Esophagus (tissue), 2 donors: ENCODE results near the gene MTHFD2L. TPM values are rescaled to one million over a fixed set of nuclear protein-coding genes. Genes with fewer than 3 reads are reported as not detected.
A peak's percentile ranks its signal among the peaks of the same experiment; 100 is the strongest.

ENCODE experiments used
- H3K27ac ChIP-seq, 2 donors: one replicate each; pipeline ENCODE4 v1.5.1; 2013; ENCODE audit warnings: low read depth in 2 of 2, mild to moderate bottlenecking in 2 of 2, inconsistent platforms in 1 of 2, low read length in 1 of 2, moderate library complexity in 1 of 2
- H3K27me3 ChIP-seq, 2 donors: one replicate each; pipeline ENCODE4 v1.6.1; 2013; ENCODE audit warnings: low read length in 2 of 2, control low read depth in 1 of 2, mild to moderate bottlenecking in 1 of 2; ENCODE audit not compliant: insufficient read depth in 2 of 2, control insufficient read depth in 1 of 2
- H3K36me3 ChIP-seq, 2 donors: one replicate each; pipeline ENCODE4 v1.6.1; 2013; ENCODE audit warnings: low read length in 1 of 2; ENCODE audit not compliant: control insufficient read depth in 2 of 2, insufficient read depth in 2 of 2
- H3K4me1 ChIP-seq, 2 donors: one replicate each; pipeline ENCODE4 v1.6.1; 2013; ENCODE audit warnings: low read length in 1 of 2; ENCODE audit not compliant: control insufficient read depth in 2 of 2, insufficient read depth in 2 of 2
- H3K4me3 ChIP-seq, 2 donors: one replicate each; pipeline ENCODE4 v1.5.1; 2013; ENCODE audit warnings: low read length in 2 of 2, mild to moderate bottlenecking in 2 of 2, low read depth in 1 of 2, moderate library complexity in 1 of 2
- H3K9me3 ChIP-seq, 2 donors: one replicate each; pipeline ENCODE4 v1.6.1; 2013; ENCODE audit warnings: mild to moderate bottlenecking in 2 of 2, low read depth in 1 of 2, low read length in 1 of 2, moderate library complexity in 1 of 2; ENCODE audit not compliant: control insufficient read depth in 2 of 2, insufficient read depth in 1 of 2
- WGBS, 2 donors: extraction: QIAGEN DNeasy Blood & Tissue Kit; methylation state at CpG; one replicate each; pipeline ENCODE4 v1.1.7; 2013; 5-methylcytosine and 5-hydroxymethylcytosine counted together
- polyA plus RNA-seq, 2 donors: library from polyadenylated mRNA; stranded (reverse); fragments of 200-250 nt; gene quantifications; one replicate each; pipeline ENCODE4 v1.2.3, GENCODE V29; 2013
- donor health status: healthy with polysubstance abuse.
- donor health status: Bipolar disorder and iron deficiency.

The MTHFD2L gene
- polyA plus RNA-seq, 2 donors: 5.9 to 6.2 TPM

DNA sequence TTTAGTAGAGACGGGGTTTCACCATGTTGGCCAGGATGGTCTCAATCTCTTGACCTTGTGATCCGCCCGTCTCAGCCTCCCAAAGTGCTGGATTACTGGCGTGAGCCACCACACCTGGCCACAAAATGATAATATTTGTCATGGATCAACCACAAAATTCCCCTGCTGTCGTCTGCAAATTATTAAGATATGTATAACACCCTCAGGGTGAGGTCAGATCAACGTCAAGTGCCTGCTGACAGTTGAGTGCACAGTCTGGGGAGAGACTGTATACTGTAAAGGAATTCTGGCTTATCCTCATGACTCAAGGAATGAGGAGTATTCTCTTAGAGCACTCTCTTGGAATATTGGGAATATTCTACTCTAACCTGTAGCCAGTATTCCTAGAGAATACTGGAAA, 161.6 kb downstream of the MTHFD2L start:
- Histone ChIP-seq H3K36me3 (no peaks in the 10 kb centered on the region), H3K27ac (no peak overlapping the region), H3K4me3 (no peak overlapping the region), H3K27me3 (no peaks in the 10 kb centered on the region), H3K4me1 (peaks cover 0 to 3% of the 10 kb centered on the region in 2 donors), H3K9me3 (no peaks in the 10 kb centered on the region)
- 66 to 68% methylated on average over 6 of the region's 6 CpGs for WGBS, 2 donors

DNA sequence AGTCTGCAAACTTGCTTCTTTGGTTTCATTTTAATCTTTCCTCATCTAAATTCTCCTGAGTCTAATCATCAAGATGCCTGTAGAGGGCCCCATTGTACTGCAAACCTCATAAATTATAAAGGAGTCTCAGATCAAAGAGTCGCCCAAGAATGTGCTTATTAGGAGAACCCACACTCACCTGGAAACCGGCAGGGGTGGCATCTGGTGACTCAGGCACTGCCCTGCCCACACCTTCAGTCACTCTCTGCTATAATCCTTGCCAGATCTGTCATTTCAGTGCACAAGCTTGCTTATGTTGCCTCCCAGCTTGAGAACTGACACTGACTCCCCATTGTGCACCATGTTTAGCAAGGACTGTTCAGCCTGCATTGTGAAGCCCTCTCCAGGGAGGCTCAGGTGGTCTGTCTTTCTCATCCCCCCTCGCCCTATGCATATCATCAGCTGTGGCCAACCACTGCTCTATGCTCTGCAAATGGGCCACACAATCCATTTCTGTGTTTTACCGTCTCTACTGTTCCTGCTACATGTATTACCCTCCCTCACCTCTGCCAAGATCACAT, 162.7 kb downstream of the MTHFD2L start:
- no peaks in the 10 kb centered on the region for H3K36me3 ChIP-seq
- H3K27me3 ChIP-seq: no peaks in the 10 kb centered on the region
- H3K4me1 ChIP-seq: peaks cover 0 to 3% of the 10 kb centered on the region in 2 donors
- no peak overlapping the region for H3K4me3 ChIP-seq
- peak overlapping the region; percentile 78 to 82 for H3K27ac ChIP-seq
- WGBS, 2 donors: 43 to 48% methylated on average over 4 of the region's 4 CpGs
- H3K9me3 ChIP-seq: no peaks in the 10 kb centered on the region

DNA sequence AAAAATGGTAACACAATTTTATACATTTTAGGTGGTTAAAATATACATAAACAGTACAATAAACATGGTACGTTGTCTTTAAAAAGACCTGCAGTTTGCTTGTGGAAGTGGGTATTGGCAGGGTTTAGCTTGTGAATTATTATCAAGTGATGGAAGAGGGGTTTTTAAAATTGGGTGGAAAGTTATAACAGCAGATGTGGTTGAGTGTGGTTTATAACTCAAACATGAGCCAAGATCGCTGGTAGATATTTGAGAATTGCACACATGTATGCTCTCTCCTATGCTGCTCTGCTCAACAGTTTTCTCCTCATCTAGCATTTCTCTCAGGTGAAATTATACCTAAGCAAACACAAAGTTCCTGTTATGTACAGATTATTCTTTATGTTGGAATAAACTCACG, 164.4 kb downstream of the MTHFD2L start:
- WGBS, 2 donors: 74 to 87% methylated on average over 3 of the region's 3 CpGs
- H3K4me1 ChIP-seq: peaks cover 0 to 3% of the 10 kb centered on the region in 2 donors
- H3K36me3 ChIP-seq: no peaks in the 10 kb centered on the region
- H3K9me3 ChIP-seq: no peaks in the 10 kb centered on the region
- H3K27me3 ChIP-seq: no peaks in the 10 kb centered on the region
- no peak overlapping the region for H3K27ac ChIP-seq
- no peak overlapping the region for H3K4me3 ChIP-seq

DNA sequence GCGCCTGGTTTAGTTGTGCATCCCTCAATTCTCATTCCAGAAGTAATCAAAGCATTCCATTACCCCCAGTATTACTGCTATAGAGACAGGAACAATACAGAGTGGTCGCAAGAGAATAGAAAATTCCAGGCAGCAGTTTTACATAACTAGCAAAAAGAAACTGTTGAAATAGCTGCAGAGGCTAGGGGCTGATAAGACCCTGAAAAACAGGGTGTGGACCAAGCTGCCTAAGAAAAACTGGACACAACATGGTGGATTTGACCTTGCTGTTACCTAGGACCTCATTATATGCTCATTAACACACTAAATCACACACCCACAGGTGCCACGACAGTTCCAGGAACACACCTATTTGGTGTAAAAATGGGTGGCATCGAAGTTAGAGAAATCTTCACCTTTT, 165.7 kb downstream of the MTHFD2L start:
- Histone ChIP-seq H3K4me1 (peaks cover 0 to 3% of the 10 kb centered on the region in 2 donors), H3K4me3 (no peak overlapping the region), H3K36me3 (no peaks in the 10 kb centered on the region), H3K9me3 (no peaks in the 10 kb centered on the region), H3K27ac (no peak overlapping the region), H3K27me3 (no peaks in the 10 kb centered on the region)
- 84 to 90% methylated on average over 4 of the region's 4 CpGs for WGBS, 2 donors

DNA sequence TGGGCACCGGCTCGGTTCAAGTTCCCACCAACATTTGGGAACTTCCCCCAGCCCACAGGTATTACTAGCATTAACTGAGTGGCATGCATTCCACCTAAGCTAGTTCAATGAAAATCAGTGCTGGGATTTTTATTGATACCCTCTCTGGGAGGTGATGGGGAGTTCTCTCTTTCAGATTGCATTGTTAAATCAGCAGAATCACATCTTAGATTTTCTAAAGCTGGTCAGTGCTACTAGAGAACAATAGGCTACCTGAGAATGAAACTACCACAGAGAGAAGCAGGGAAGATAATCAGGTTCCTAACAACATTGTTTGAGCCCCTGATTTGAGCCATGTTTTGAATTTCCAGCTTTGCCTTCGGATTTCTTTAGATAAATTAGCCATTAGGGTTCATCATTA, 166.3 kb downstream of the MTHFD2L start:
- WGBS, 2 donors: 74 to 78% methylated on average over 3 of the region's 3 CpGs
- peaks cover 0 to 3% of the 10 kb centered on the region in 2 donors for H3K4me1 ChIP-seq
- H3K27me3 ChIP-seq: no peaks in the 10 kb centered on the region
- no peak overlapping the region for H3K4me3 ChIP-seq
- H3K27ac ChIP-seq: no peak overlapping the region
- no peaks in the 10 kb centered on the region for H3K9me3 ChIP-seq
- no peaks in the 10 kb centered on the region for H3K36me3 ChIP-seq

DNA sequence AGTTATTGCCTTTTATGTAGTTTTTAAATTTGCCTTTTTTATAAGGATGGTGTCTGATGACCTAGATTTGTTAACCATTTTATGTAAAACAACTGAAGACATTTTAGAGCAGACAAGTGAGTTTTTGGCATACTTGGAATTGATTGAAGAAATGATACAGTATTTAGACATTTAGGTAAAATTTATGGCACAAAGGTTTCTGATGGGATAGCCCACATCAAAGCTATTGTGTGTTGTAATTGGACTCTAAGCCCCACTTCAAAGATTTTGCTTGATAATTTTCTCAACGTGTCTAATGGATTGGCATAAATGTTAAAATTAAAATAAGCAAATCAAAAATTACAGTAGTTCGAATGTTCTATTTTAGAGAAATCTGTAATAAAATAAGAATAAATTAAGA, 168.0 kb downstream of the MTHFD2L start:
- WGBS, 2 donors: 74 to 86% methylated on average over 2 of the region's 2 CpGs
- no peak overlapping the region for H3K4me3 ChIP-seq
- no peaks in the 10 kb centered on the region for H3K36me3 ChIP-seq
- no peaks in the 10 kb centered on the region for H3K27me3 ChIP-seq
- H3K4me1 ChIP-seq: no peaks in the 10 kb centered on the region
- H3K9me3 ChIP-seq: no peaks in the 10 kb centered on the region
- H3K27ac ChIP-seq: no peak overlapping the region

DNA sequence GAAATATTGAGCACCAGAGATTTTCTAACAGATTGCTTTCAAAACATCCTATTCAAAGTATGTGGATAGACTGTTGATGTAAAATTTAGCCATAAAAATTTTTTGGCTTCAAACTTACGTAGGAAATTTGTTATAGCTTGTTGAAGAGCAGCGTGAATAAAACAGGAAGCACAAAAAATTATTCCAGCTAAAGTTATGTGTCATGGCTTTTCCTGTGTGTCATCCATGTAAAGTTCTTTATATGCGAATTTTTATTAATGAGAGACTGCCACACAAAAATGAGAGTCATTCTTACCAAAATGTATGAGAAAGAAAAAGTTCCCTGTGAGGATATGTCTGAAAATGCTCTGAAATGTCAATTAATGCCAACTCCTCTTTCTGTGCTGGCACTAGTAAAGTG, 169.8 kb downstream of the MTHFD2L start:
- no peaks in the 10 kb centered on the region for H3K27me3 ChIP-seq
- no peaks in the 10 kb centered on the region for H3K4me1 ChIP-seq
- 32 to 47% methylated on average over 3 of the region's 3 CpGs for WGBS, 2 donors
- H3K27ac ChIP-seq: no peak overlapping the region
- no peaks in the 10 kb centered on the region for H3K9me3 ChIP-seq
- H3K4me3 ChIP-seq: no peak overlapping the region
- H3K36me3 ChIP-seq: no peaks in the 10 kb centered on the region

DNA sequence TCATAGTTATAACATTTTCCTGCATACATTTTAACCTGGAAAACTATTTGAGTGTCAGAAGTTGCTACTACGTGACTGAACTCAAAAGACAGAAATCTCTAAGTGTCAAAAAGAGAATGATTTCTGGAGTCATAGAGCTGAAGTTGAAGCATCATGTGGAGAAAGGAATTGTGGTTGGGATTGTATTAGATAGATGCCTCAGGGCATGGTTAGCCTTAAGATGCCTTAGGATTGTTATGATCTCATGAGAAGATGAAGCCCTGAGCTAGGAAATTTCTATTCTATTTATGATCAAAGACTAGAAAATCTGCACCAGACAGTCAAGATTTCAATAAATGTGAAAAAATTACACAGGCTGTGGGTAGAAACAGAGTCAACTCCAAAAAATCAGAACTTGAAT, 170.6 kb downstream of the MTHFD2L start:
- H3K27ac ChIP-seq: no peak overlapping the region
- H3K36me3 ChIP-seq: no peaks in the 10 kb centered on the region
- H3K4me3 ChIP-seq: no peak overlapping the region
- H3K9me3 ChIP-seq: no peaks in the 10 kb centered on the region
- 81 to 91% methylated on average over 1 of the region's 1 CpG for WGBS, 2 donors
- H3K27me3 ChIP-seq: no peaks in the 10 kb centered on the region
- no peaks in the 10 kb centered on the region for H3K4me1 ChIP-seq

DNA sequence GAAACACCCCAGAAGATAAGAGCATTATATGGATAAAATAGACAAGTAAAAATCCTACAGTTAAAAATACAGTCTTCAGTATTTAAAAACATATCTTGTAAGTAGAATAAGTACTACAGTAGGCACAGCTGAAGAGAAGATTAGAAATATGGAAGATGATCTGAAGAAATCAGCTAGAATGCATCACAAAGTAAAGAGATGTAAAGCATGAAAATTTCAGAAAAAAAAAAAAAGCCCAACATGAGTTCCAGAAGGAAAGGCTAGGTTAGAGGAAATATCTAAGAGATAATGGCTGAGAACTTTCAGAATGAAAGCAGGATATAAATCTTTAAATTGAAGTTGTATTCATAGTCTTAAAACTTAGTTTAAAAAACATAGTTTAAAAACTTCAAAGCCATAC, 171.4 kb downstream of the MTHFD2L start:
- Histone ChIP-seq H3K36me3 (no peaks in the 10 kb centered on the region), H3K27me3 (no peaks in the 10 kb centered on the region), H3K4me1 (no peaks in the 10 kb centered on the region), H3K4me3 (no peak overlapping the region), H3K27ac (no peak overlapping the region), H3K9me3 (no peaks in the 10 kb centered on the region)

DNA sequence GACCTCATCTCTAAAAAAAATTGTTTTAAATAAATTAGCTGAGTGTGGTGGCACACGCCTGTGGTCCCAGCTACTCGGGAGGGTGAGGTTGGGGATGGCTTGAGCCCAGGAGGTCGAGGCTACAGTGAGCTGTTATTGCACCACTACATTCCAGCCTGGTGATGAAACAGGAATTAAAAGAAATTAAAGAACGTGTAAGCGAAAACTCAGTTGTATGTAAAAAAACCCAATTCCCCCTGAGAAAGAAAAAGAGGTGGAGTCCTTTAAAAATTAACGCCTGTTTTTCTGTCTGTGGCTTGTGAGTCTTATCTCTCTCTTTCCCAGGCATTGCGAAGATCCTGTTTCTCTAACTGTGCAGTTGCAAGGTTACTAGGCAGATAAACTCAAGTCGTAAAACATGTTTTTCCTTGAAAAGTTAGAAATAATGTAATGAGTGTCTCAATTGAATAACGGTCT, 172.4 kb downstream of the MTHFD2L start:
- Histone ChIP-seq H3K4me3 (no peak overlapping the region), H3K4me1 (no peaks in the 10 kb centered on the region)
- 70 to 77% methylated on average over 9 of the region's 9 CpGs for WGBS, 2 donors

More for the DNA sequence above, 172.4 kb downstream of the MTHFD2L start:
- Histone ChIP-seq H3K27ac (no peak overlapping the region), H3K9me3 (no peaks in the 10 kb centered on the region), H3K27me3 (no peaks in the 10 kb centered on the region), H3K36me3 (no peaks in the 10 kb centered on the region)
